K562 (cell line): ENCODE results near the gene BCAS1. TPM values are rescaled to one million over a fixed set of nuclear protein-coding genes. Genes with fewer than 3 reads are reported as not detected.

Source experiments
- polyA plus RNA-seq, 8 experiments: library from polyadenylated mRNA; depleted of rRNA in 4 of 8; stranded (reverse) in 5 of 8; unstranded in 3 of 8; fragments of >200 nt; fragmentation: Nextera tagmentation in 2 of 8; fragmentation: Illumina TruSeq in 1 of 8; extraction: Ambion mirVana in 2 of 8; extraction: Trizol in 1 of 8; gene quantifications; 2 replicates each; pipeline versions ENCODE4 v1.2.1 to v1.2.3, GENCODE V29; 2011 to 2014; ENCODE audit warnings: inconsistent platforms in 1 of 8, missing spikeins in 1 of 8
- total RNA-seq, 7 experiments: library from RNA; depleted of rRNA in 6 of 7; stranded (reverse); fragments of >200 nt in 6 of 7; fragmentation: Illumina TruSeq in 2 of 7; extraction: Trizol in 2 of 7; gene quantifications; 2 replicates each; pipeline versions ENCODE4 v1.2.1 to v1.2.3, GENCODE V29; 2011 to 2021; ENCODE audit warnings: low replicate concordance in 1 of 7
- TF ChIP-seq, protein P1 (sequence below): fragments of 450-650 bp; IDR thresholded peaks from 2 replicates; pipeline ENCODE4 v1.6.1; 2016; ENCODE audit warnings: mild to moderate bottlenecking, moderate library complexity

BCAS1 gene
- total and polyA plus RNA-seq, 9 of the 15 experiments (the other 6 are each of a cell fraction or from before 2014, with no cell fraction given): 0.18 to 2.3 (median 0.93) TPM

DNA sequence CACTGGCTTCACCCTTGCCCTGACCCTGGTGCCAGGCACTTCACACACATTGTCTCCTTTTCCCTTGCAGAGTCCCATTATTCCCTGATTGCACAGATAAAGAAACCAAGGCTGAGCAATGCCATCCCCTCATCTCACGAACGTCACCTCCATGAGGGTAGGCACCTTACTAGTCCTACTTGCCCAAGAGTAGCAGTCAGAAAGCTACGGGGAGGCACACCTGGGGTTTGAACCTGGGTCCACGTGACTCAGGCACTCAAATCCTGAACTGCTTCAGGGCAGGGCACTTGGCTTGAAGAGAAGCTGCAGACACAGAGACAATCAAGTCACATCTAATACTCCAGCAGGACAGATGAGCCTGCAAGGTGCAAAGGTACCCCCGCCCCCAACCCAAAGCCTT lies 1.9 kb downstream of the BCAS1 start (continued):
- TF ChIP-seq, protein P1, sequence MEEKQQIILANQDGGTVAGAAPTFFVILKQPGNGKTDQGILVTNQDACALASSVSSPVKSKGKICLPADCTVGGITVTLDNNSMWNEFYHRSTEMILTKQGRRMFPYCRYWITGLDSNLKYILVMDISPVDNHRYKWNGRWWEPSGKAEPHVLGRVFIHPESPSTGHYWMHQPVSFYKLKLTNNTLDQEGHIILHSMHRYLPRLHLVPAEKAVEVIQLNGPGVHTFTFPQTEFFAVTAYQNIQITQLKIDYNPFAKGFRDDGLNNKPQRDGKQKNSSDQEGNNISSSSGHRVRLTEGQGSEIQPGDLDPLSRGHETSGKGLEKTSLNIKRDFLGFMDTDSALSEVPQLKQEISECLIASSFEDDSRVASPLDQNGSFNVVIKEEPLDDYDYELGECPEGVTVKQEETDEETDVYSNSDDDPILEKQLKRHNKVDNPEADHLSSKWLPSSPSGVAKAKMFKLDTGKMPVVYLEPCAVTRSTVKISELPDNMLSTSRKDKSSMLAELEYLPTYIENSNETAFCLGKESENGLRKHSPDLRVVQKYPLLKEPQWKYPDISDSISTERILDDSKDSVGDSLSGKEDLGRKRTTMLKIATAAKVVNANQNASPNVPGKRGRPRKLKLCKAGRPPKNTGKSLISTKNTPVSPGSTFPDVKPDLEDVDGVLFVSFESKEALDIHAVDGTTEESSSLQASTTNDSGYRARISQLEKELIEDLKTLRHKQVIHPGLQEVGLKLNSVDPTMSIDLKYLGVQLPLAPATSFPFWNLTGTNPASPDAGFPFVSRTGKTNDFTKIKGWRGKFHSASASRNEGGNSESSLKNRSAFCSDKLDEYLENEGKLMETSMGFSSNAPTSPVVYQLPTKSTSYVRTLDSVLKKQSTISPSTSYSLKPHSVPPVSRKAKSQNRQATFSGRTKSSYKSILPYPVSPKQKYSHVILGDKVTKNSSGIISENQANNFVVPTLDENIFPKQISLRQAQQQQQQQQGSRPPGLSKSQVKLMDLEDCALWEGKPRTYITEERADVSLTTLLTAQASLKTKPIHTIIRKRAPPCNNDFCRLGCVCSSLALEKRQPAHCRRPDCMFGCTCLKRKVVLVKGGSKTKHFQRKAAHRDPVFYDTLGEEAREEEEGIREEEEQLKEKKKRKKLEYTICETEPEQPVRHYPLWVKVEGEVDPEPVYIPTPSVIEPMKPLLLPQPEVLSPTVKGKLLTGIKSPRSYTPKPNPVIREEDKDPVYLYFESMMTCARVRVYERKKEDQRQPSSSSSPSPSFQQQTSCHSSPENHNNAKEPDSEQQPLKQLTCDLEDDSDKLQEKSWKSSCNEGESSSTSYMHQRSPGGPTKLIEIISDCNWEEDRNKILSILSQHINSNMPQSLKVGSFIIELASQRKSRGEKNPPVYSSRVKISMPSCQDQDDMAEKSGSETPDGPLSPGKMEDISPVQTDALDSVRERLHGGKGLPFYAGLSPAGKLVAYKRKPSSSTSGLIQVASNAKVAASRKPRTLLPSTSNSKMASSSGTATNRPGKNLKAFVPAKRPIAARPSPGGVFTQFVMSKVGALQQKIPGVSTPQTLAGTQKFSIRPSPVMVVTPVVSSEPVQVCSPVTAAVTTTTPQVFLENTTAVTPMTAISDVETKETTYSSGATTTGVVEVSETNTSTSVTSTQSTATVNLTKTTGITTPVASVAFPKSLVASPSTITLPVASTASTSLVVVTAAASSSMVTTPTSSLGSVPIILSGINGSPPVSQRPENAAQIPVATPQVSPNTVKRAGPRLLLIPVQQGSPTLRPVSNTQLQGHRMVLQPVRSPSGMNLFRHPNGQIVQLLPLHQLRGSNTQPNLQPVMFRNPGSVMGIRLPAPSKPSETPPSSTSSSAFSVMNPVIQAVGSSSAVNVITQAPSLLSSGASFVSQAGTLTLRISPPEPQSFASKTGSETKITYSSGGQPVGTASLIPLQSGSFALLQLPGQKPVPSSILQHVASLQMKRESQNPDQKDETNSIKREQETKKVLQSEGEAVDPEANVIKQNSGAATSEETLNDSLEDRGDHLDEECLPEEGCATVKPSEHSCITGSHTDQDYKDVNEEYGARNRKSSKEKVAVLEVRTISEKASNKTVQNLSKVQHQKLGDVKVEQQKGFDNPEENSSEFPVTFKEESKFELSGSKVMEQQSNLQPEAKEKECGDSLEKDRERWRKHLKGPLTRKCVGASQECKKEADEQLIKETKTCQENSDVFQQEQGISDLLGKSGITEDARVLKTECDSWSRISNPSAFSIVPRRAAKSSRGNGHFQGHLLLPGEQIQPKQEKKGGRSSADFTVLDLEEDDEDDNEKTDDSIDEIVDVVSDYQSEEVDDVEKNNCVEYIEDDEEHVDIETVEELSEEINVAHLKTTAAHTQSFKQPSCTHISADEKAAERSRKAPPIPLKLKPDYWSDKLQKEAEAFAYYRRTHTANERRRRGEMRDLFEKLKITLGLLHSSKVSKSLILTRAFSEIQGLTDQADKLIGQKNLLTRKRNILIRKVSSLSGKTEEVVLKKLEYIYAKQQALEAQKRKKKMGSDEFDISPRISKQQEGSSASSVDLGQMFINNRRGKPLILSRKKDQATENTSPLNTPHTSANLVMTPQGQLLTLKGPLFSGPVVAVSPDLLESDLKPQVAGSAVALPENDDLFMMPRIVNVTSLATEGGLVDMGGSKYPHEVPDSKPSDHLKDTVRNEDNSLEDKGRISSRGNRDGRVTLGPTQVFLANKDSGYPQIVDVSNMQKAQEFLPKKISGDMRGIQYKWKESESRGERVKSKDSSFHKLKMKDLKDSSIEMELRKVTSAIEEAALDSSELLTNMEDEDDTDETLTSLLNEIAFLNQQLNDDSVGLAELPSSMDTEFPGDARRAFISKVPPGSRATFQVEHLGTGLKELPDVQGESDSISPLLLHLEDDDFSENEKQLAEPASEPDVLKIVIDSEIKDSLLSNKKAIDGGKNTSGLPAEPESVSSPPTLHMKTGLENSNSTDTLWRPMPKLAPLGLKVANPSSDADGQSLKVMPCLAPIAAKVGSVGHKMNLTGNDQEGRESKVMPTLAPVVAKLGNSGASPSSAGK: no peak
